ENCODE data around the gene TECPR2. TPM values are rescaled to one million over a fixed set of nuclear protein-coding genes. Genes with fewer than 3 reads are reported as not detected.

TECPR2 gene
- total RNA-seq, 1 experiment from 2014 or later: 12.2 TPM

GRCh38 chr14:102424923-102425322 lies 62.2 kb downstream of the TECPR2 start:
- CTCF ChIA-PET: no interaction called here
- Histone ChIP-seq H3K27ac (ENCODE audit: low read depth, low read length) (no peak overlapping the region), H3K9me3 (ENCODE audit: control insufficient read depth in 1 of 2, insufficient read depth in 1 of 2, low read depth in 1 of 2, low read length in 2 of 2) (no peaks in the 10 kb centered on the region), H4K20me1 (ENCODE audit: insufficient read depth) (no peaks in the 10 kb centered on the region), H3K9me2 (ENCODE audit: insufficient read depth) (no peaks in the 10 kb centered on the region), H3K4me1 (ENCODE audit: control insufficient read depth in 1 of 2, insufficient read depth in 2 of 2, low read length in 2 of 2) (no peaks in the 10 kb centered on the region), H3K9ac (ENCODE audit: low read length) (no peak overlapping the region), H3K4me3 (replicated peaks in 1 of 2; ENCODE audit: low read depth in 1 of 2, low read length in 2 of 2) (no peak overlapping the region), H3K27me3 (ENCODE audit: insufficient read depth, low read length) (no peaks in the 10 kb centered on the region), H3K36me3 (ENCODE audit: control insufficient read depth in 1 of 2, insufficient read depth in 2 of 2, low read length in 2 of 2) (no peaks in the 10 kb centered on the region), H2AFZ (ENCODE audit: low read depth, low read length, poor library complexity, severe bottlenecking) (no peak overlapping the region), H3K79me2 (ENCODE audit: insufficient read depth, low read length) (no peaks in the 10 kb centered on the region), H3K4me2 (ENCODE audit: low read length) (no peak overlapping the region)
- RAD21 ChIA-PET (ENCODE audit: low non-redundant PET in 1 of 2, low total read pairs in 2 of 2, uncharacterized antibody in 2 of 2, unreplicated experiment in 2 of 2): no interaction called here
- intact Hi-C loops (cut with micrococcal nuclease): no loop called here
- TF ChIP-seq SIN3A (IDR thresholded peaks at IDR 0.05; ENCODE audit: low read depth) (no peak), ZNF274 (IDR thresholded peaks at IDR 0.05; ENCODE audit: low read depth, low read length) (no peak), TCF7L2 (IDR thresholded peaks at IDR 0.05; ENCODE audit: borderline replicate concordance, extremely low read depth, insufficient read depth, insufficient read length) (no peak), SRF (IDR thresholded peaks at IDR 0.05; ENCODE audit: low read depth) (no peak), EZH2 (IDR thresholded peaks at IDR 0.05) (no peak)
- no TSS peak for BruUV-seq (replicated peaks)
- ATAC-seq (no peak), DNase-seq (ENCODE audit: low read depth, low spot score) (no peak)
- POLR2A ChIA-PET: no interaction called here

- no peaks in the 10 kb centered on the region for H3K79me2 ChIP-seq (ENCODE audit: insufficient read depth, low read length)
- intact Hi-C loops (cut with micrococcal nuclease): no loop called here
- BruUV-seq (replicated peaks): no TSS peak
- no peak overlapping the region for H3K9ac ChIP-seq (ENCODE audit: low read length)
- no peaks in the 10 kb centered on the region for H3K36me3 ChIP-seq (ENCODE audit: control insufficient read depth in 1 of 2, insufficient read depth in 2 of 2, low read length in 2 of 2)
- H2AFZ ChIP-seq (ENCODE audit: low read depth, low read length, poor library complexity, severe bottlenecking): no peak overlapping the region
- ChIA-PET POLR2A (no interaction called here), CTCF (no interaction called here), RAD21 (ENCODE audit: low non-redundant PET in 1 of 2, low total read pairs in 2 of 2, uncharacterized antibody in 2 of 2, unreplicated experiment in 2 of 2) (no interaction called here)
- no peak for TF ChIP-seq SP1 (IDR thresholded peaks at IDR 0.05; ENCODE audit: low read depth)
- no peak for TF ChIP-seq YY1 (IDR thresholded peaks at IDR 0.05; ENCODE audit: extremely low read depth, insufficient replicate concordance, low read depth, low read length)
- no peak for TF ChIP-seq SRF (IDR thresholded peaks at IDR 0.05; ENCODE audit: low read depth)
- TF ChIP-seq REST (IDR thresholded peaks at IDR 0.05; ENCODE audit: low read depth): no peak
- TF ChIP-seq MAX (IDR thresholded peaks at IDR 0.05): no peak
- no peak for TF ChIP-seq ATF3 (IDR thresholded peaks at IDR 0.05)
- no peak for TF ChIP-seq EZH2phosphoT487 (IDR thresholded peaks at IDR 0.05; ENCODE audit: borderline replicate concordance)
- TF ChIP-seq ZFX (IDR thresholded peaks at IDR 0.05): no peak
- ATAC-seq (no peak), DNase-seq (ENCODE audit: low read depth, low spot score) (no peak)
- no peaks in the 10 kb centered on the region for H3K9me3 ChIP-seq (ENCODE audit: control insufficient read depth in 1 of 2, insufficient read depth in 1 of 2, low read depth in 1 of 2, low read length in 2 of 2)
- H3K9me2 ChIP-seq (ENCODE audit: insufficient read depth): no peaks in the 10 kb centered on the region
- H3K4me2 ChIP-seq (ENCODE audit: low read length): no peak overlapping the region
- no peaks in the 10 kb centered on the region for H4K20me1 ChIP-seq (ENCODE audit: insufficient read depth)
- H3K4me1 ChIP-seq (ENCODE audit: control insufficient read depth in 1 of 2, insufficient read depth in 2 of 2, low read length in 2 of 2): no peaks in the 10 kb centered on the region
- no peak overlapping the region for H3K27ac ChIP-seq (ENCODE audit: low read depth, low read length)
- H3K4me3 ChIP-seq (replicated peaks in 1 of 2; ENCODE audit: low read depth in 1 of 2, low read length in 2 of 2): no peak overlapping the region
- no peaks in the 10 kb centered on the region for H3K27me3 ChIP-seq (ENCODE audit: insufficient read depth, low read length)
Observed at GRCh38 chr14:102426796-102427195, 64.1 kb downstream of the TECPR2 start.
